Measurements from ENCODE around the gene PHAF1. TPM values are rescaled to one million over a fixed set of nuclear protein-coding genes. Genes with fewer than 3 reads are reported as not detected.

The PHAF1 gene
- total and polyA plus RNA-seq, 2 of the 13 experiments (the other 11 are each of a cell fraction or from before 2014, with no cell fraction given) = 48.3 to 174 TPM

- TF ChIP-seq SRSF1 (optimal IDR thresholded peaks at IDR 0.05; ENCODE audit: low read depth, low read length) (no peak), ARID2 (CRISPR knock-in tag; IDR thresholded peaks at IDR 0.05; ENCODE audit: borderline replicate concordance) (no peak), ZMAT3 (CRISPR knock-in tag; conservative IDR thresholded peaks at IDR 0.05) (peak; percentile 58; the same call in 1 of the 2 replicates), ZNF891 (CRISPR knock-in tag; IDR thresholded peaks at IDR 0.05) (no peak; the same call in 1 of the 2 replicates), BRCA1 (CRISPR knock-in tag; IDR thresholded peaks at IDR 0.05) (no peak), ZNF629 (CRISPR knock-in tag; conservative IDR thresholded peaks at IDR 0.05) (no peak), SMARCE1 (IDR thresholded peaks at IDR 0.05; ENCODE audit: borderline replicate concordance) (no peak), ZNF605 (CRISPR knock-in tag; IDR thresholded peaks at IDR 0.05) (0 out of 2 replicates have a peak, but pooled peaks have one; percentile 14), CEBPG (CRISPR knock-in tag; IDR thresholded peaks at IDR 0.05) (no peak), ZNF75D (CRISPR knock-in tag; IDR thresholded peaks at IDR 0.05; ENCODE audit: borderline replicate concordance) (no peak), PAX8 (CRISPR knock-in tag; IDR thresholded peaks at IDR 0.05; ENCODE audit: borderline replicate concordance) (no peak), NBN (conservative IDR thresholded peaks at IDR 0.05) (no peak), IKZF5 (CRISPR knock-in tag; IDR thresholded peaks at IDR 0.05) (no peak; the same call in 1 of the 2 replicates), ZNF446 (CRISPR knock-in tag; IDR thresholded peaks at IDR 0.05) (0 out of 2 replicates have a peak, but pooled peaks have one; percentile 69), ZNF558 (CRISPR knock-in tag; IDR thresholded peaks at IDR 0.05; ENCODE audit: borderline replicate concordance) (no peak), GLI4 (CRISPR knock-in tag; IDR thresholded peaks at IDR 0.05; ENCODE audit: borderline replicate concordance) (no peak), ZNF691 (CRISPR knock-in tag; IDR thresholded peaks at IDR 0.05; ENCODE audit: borderline replicate concordance, low read depth) (0 out of 2 replicates have a peak, but pooled peaks have one; percentile 73), GPN1 (CRISPR knock-in tag; IDR thresholded peaks at IDR 0.05; ENCODE audit: borderline replicate concordance) (no peak), MAFF (IDR thresholded peaks at IDR 0.05; ENCODE audit: low read depth, low read length) (no peak), ZNF616 (CRISPR knock-in tag; IDR thresholded peaks at IDR 0.05; ENCODE audit: low read depth) (peak; percentile 74; the same call in 1 of the 2 replicates), ZNF644 (CRISPR knock-in tag; IDR thresholded peaks at IDR 0.05; ENCODE audit: low read depth) (no peak), TBX3 (IDR thresholded peaks at IDR 0.05; ENCODE audit: borderline replicate concordance) (no peak), IRF2 (CRISPR knock-in tag; IDR thresholded peaks at IDR 0.05) (no peak), ETV5 (CRISPR knock-in tag; IDR thresholded peaks at IDR 0.05; ENCODE audit: borderline replicate concordance) (0 out of 2 replicates have a peak, but pooled peaks have one; percentile 3), ZUFSP (CRISPR knock-in tag; IDR thresholded peaks at IDR 0.05; ENCODE audit: borderline replicate concordance) (no peak), ZNF503 (CRISPR knock-in tag; IDR thresholded peaks at IDR 0.05) (no peak)
Observed at GRCh38 chr16:67170949-67171649, 61.4 kb downstream of the PHAF1 start (continued).

Measured in HepG2 (cell line).